HEK293 (cell line): Measurements from ENCODE around the gene IZUMO1R.

Experiments used
- CTCF ChIA-PET: fragments of 350-600 bp; formaldehyde crosslinking; extraction: SDS; loops from one replicate; lab custom pipeline; 2021; ENCODE audit warnings: antibody characterized with exemption; lab: Yijun Ruan, JAX
- POLR2A ChIA-PET: fragments of 300-600 bp; formaldehyde crosslinking; extraction: SDS; loops from one replicate; lab custom pipeline; 2020; ENCODE audit warnings: antibody characterized with exemption, inconsistent platforms; lab: Yijun Ruan, JAX
- H3K27ac ChIP-seq: fragments of 200-500 bp; sonication (Bioruptor generic); 2 replicates; pipeline ENCODE4 v1.5.1; 2014; ENCODE audit warnings: low read depth, low read length, control low read depth, inconsistent platforms; ENCODE audit errors: extremely low read depth
- H3K36me3 ChIP-seq, 2 experiments: fragments of 200-500 bp in 1 of 2; sonication (Bioruptor generic) in 1 of 2; 1 replicate in 1 of 2; 2 replicates in 1 of 2; pipeline ENCODE4 v1.5.1; 2014 to 2017; ENCODE audit warnings: inconsistent platforms in 2 of 2, low read length in 2 of 2; ENCODE audit not compliant: control insufficient read depth in 2 of 2, insufficient read depth in 1 of 2
- H3K4me1 ChIP-seq: fragments of 200-500 bp; sonication (Bioruptor generic); 2 replicates; pipeline ENCODE4 v1.5.1; 2014; ENCODE audit warnings: mild to moderate bottlenecking, low read length, inconsistent platforms; ENCODE audit not compliant: control insufficient read depth, insufficient read depth
- H3K4me3 ChIP-seq: 2 replicates; pipeline ENCODE4 v1.5.1; 2011; ENCODE audit warnings: low read depth, mild to moderate bottlenecking, control low read depth, low read length, moderate library complexity
- H3K9me3 ChIP-seq: fragments of 200-500 bp; sonication (Bioruptor generic); 2 replicates; pipeline ENCODE4 v1.5.1; 2014; ENCODE audit warnings: low read depth, low read length, inconsistent platforms; ENCODE audit not compliant: control insufficient read depth, insufficient read depth
- ATF2 ChIP-seq: fragments of 450-650 bp; formaldehyde crosslinking; IDR thresholded peaks from 2 replicates; pipeline ENCODE4 v1.5.1; 2016; ENCODE audit warnings: missing biosample characterization, missing genetic modification characterization, low read depth
- EGR2 ChIP-seq: fragments of 450-650 bp; formaldehyde crosslinking; IDR thresholded peaks from 2 replicates; pipeline ENCODE4 v1.5.1; 2016; ENCODE audit warnings: low read depth, missing biosample characterization, missing genetic modification characterization
- GLI4 ChIP-seq: fragments of 450-650 bp; formaldehyde crosslinking; IDR thresholded peaks from 2 replicates; pipeline ENCODE4 v1.5.1; 2016; ENCODE audit warnings: missing biosample characterization, missing genetic modification characterization
- GLIS1 ChIP-seq: fragments of 450-650 bp; formaldehyde crosslinking; IDR thresholded peaks from 2 replicates; pipeline ENCODE4 v1.5.1; 2016; ENCODE audit warnings: missing biosample characterization, missing genetic modification characterization
- GLIS2 ChIP-seq: fragments of 450-650 bp; formaldehyde crosslinking; IDR thresholded peaks from 2 replicates; pipeline ENCODE4 v1.5.1; 2016; ENCODE audit warnings: missing biosample characterization, missing genetic modification characterization
- KLF1 ChIP-seq: fragments of 450-650 bp; formaldehyde crosslinking; IDR thresholded peaks from 2 replicates; pipeline ENCODE4 v1.5.1; 2016; ENCODE audit warnings: missing biosample characterization, missing genetic modification characterization
- SP3 ChIP-seq: fragments of 450-650 bp; formaldehyde crosslinking; IDR thresholded peaks from 2 replicates; pipeline ENCODE4 v1.5.1; 2016; ENCODE audit warnings: missing biosample characterization, missing genetic modification characterization
- ZBTB20 ChIP-seq: fragments of 450-650 bp; formaldehyde crosslinking; IDR thresholded peaks from 2 replicates; pipeline ENCODE4 v1.5.1; 2016; ENCODE audit warnings: missing biosample characterization, missing genetic modification characterization
- ZEB2 ChIP-seq: fragments of 450-650 bp; formaldehyde crosslinking; IDR thresholded peaks from 2 replicates; pipeline ENCODE4 v1.5.1; 2016; ENCODE audit warnings: missing biosample characterization, missing genetic modification characterization
- ZFP41 ChIP-seq: fragments of 450-650 bp; formaldehyde crosslinking; IDR thresholded peaks from 2 replicates; pipeline ENCODE4 v1.5.1; 2016; ENCODE audit warnings: missing biosample characterization, missing genetic modification characterization, borderline replicate concordance
- ZNF169 ChIP-seq: fragments of 450-650 bp; formaldehyde crosslinking; IDR thresholded peaks from 2 replicates; pipeline ENCODE4 v1.5.1; 2016; ENCODE audit warnings: missing biosample characterization, missing genetic modification characterization
- ZNF18 ChIP-seq: fragments of 450-650 bp; formaldehyde crosslinking; IDR thresholded peaks from 2 replicates; pipeline ENCODE4 v1.5.1; 2016; ENCODE audit warnings: missing biosample characterization, missing genetic modification characterization
- ZNF223 ChIP-seq: fragments of 450-650 bp; formaldehyde crosslinking; IDR thresholded peaks from 2 replicates; pipeline ENCODE4 v1.5.1; 2016; ENCODE audit warnings: missing biosample characterization, missing genetic modification characterization
- ZNF23 ChIP-seq: fragments of 450-650 bp; formaldehyde crosslinking; IDR thresholded peaks from 2 replicates; pipeline ENCODE4 v1.5.1; 2016; ENCODE audit warnings: missing biosample characterization, missing genetic modification characterization, borderline replicate concordance
- ZNF248 ChIP-seq: fragments of 450-650 bp; formaldehyde crosslinking; IDR thresholded peaks from 2 replicates; pipeline ENCODE4 v1.5.1; 2017; ENCODE audit warnings: missing biosample characterization, missing genetic modification characterization
- ZNF354C ChIP-seq: fragments of 450-650 bp; formaldehyde crosslinking; IDR thresholded peaks from 2 replicates; pipeline ENCODE4 v1.5.1; 2016; ENCODE audit warnings: missing biosample characterization, missing genetic modification characterization, low read depth, borderline replicate concordance
- ZNF416 ChIP-seq: fragments of 450-650 bp; formaldehyde crosslinking; IDR thresholded peaks from 2 replicates; pipeline ENCODE4 v1.5.1; 2016; ENCODE audit warnings: missing biosample characterization, missing genetic modification characterization
- ZNF423 ChIP-seq: fragments of 450-650 bp; formaldehyde crosslinking; IDR thresholded peaks from 2 replicates; pipeline ENCODE4 v1.5.1; 2016; ENCODE audit warnings: missing biosample characterization, missing genetic modification characterization
- ZNF426 ChIP-seq: fragments of 450-650 bp; formaldehyde crosslinking; IDR thresholded peaks from 2 replicates; pipeline ENCODE4 v1.5.1; 2017; ENCODE audit warnings: missing biosample characterization, missing genetic modification characterization, mild to moderate bottlenecking, inconsistent platforms, moderate library complexity
- ZNF449 ChIP-seq: fragments of 450-650 bp; formaldehyde crosslinking; IDR thresholded peaks from 2 replicates; pipeline ENCODE4 v1.5.1; 2017; ENCODE audit warnings: missing biosample characterization, mild to moderate bottlenecking, missing genetic modification characterization, moderate library complexity
- ZNF48 ChIP-seq: fragments of 450-650 bp; formaldehyde crosslinking; IDR thresholded peaks from 2 replicates; pipeline ENCODE4 v1.5.1; 2016; ENCODE audit warnings: missing biosample characterization, missing genetic modification characterization
- ZNF530 ChIP-seq: fragments of 450-650 bp; formaldehyde crosslinking; IDR thresholded peaks from 2 replicates; pipeline ENCODE4 v1.5.1; 2016; ENCODE audit warnings: low read depth, missing biosample characterization, missing genetic modification characterization
- ZNF544 ChIP-seq: fragments of 450-650 bp; formaldehyde crosslinking; IDR thresholded peaks from 2 replicates; pipeline ENCODE4 v1.5.0; 2017; ENCODE audit warnings: missing biosample characterization, missing genetic modification characterization
- ZNF585B ChIP-seq: fragments of 450-650 bp; formaldehyde crosslinking; IDR thresholded peaks from 2 replicates; pipeline ENCODE4 v1.5.1; 2016; ENCODE audit warnings: missing biosample characterization, missing genetic modification characterization
- ZNF623 ChIP-seq: fragments of 450-650 bp; formaldehyde crosslinking; IDR thresholded peaks from 2 replicates; pipeline ENCODE4 v1.5.1; 2016; ENCODE audit warnings: missing biosample characterization, missing genetic modification characterization
- ZNF747 ChIP-seq: fragments of 450-650 bp; formaldehyde crosslinking; IDR thresholded peaks from 2 replicates; pipeline ENCODE4 v1.5.1; 2016; ENCODE audit warnings: missing biosample characterization, missing genetic modification characterization
- ZNF777 ChIP-seq: fragments of 450-650 bp; formaldehyde crosslinking; IDR thresholded peaks from 2 replicates; pipeline ENCODE4 v1.5.1; 2017; ENCODE audit warnings: missing biosample characterization, missing genetic modification characterization, borderline replicate concordance
- ZNF791 ChIP-seq: fragments of 450-650 bp; formaldehyde crosslinking; IDR thresholded peaks from 2 replicates; pipeline ENCODE4 v1.5.1; 2016; ENCODE audit warnings: missing biosample characterization, missing genetic modification characterization
- ZSCAN16 ChIP-seq: fragments of 450-650 bp; formaldehyde crosslinking; IDR thresholded peaks from 2 replicates; pipeline ENCODE4 v1.5.1; 2016; ENCODE audit warnings: missing biosample characterization, missing genetic modification characterization
- TF ChIP-seq, protein P1 (sequence below): fragments of 450-650 bp; formaldehyde crosslinking; IDR thresholded peaks from 2 replicates; pipeline ENCODE4 v1.5.1; 2017; ENCODE audit warnings: missing biosample characterization, missing genetic modification characterization
- TF ChIP-seq, protein P2 (sequence below): fragments of 450-650 bp; formaldehyde crosslinking; IDR thresholded peaks from 2 replicates; pipeline ENCODE4 v1.5.1; 2016; ENCODE audit warnings: missing biosample characterization, missing genetic modification characterization

Gene IZUMO1R

GRCh38 chr11:94297985-94298576, 6.3 kb upstream of the IZUMO1R start (continued):
- no peak for TF ChIP-seq ZNF585B (tag by site-specific recombination)

DNA sequence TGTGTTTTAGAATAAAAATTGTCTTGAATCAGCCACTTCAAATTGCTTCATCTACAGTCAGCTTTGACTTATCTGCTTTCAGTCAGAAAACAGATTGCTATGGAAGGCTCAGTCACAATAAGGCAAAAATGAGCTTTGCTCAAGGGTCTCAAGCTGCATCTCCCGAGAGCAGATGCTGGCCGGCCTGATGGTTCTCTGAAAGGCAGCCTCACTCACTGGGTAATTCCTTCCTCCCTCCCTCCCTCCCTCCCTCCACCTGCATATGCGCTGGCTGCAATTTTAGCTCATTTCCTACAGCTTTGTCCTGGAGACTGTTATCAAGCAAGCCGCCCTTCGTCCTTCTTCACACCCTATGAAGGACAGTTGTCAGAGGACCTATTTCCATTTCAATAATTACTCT, 1.6 kb upstream of the IZUMO1R start:
- Histone ChIP-seq H3K27ac (no peak overlapping the region), H3K4me1 (no peaks in the 10 kb centered on the region; the same call in 1 of the 2 replicates), H3K36me3 (no peaks in the 10 kb centered on the region), H3K4me3 (no peak overlapping the region), H3K9me3 (no peaks in the 10 kb centered on the region)
- POLR2A ChIA-PET = no interaction called here
- TF ChIP-seq ZNF416 (tag by site-specific recombination) (no peak), ZNF791 (tag by site-specific recombination) (no peak), SP3 (no peak), ZNF48 (tag by site-specific recombination) (no peak), ZSCAN16 (no peak), ZNF223 (no peak), ZNF623 (tag by site-specific recombination) (no peak), ZNF747 (tag by site-specific recombination) (no peak), ZNF426 (tag by site-specific recombination) (no peak), ZNF248 (no peak), ZNF423 (tag by site-specific recombination) (no peak), KLF1 (no peak), ZBTB20 (tag by site-specific recombination) (no peak), ZNF354C (tag by site-specific recombination) (no peak), ZNF530 (tag by site-specific recombination) (no peak), ZNF18 (tag by site-specific recombination) (no peak), ZNF544 (tag by site-specific recombination) (no peak)
- TF ChIP-seq, protein P1, sequence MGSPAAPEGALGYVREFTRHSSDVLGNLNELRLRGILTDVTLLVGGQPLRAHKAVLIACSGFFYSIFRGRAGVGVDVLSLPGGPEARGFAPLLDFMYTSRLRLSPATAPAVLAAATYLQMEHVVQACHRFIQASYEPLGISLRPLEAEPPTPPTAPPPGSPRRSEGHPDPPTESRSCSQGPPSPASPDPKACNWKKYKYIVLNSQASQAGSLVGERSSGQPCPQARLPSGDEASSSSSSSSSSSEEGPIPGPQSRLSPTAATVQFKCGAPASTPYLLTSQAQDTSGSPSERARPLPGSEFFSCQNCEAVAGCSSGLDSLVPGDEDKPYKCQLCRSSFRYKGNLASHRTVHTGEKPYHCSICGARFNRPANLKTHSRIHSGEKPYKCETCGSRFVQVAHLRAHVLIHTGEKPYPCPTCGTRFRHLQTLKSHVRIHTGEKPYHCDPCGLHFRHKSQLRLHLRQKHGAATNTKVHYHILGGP (tag by site-specific recombination) = no peak
- TF ChIP-seq, protein P2, sequence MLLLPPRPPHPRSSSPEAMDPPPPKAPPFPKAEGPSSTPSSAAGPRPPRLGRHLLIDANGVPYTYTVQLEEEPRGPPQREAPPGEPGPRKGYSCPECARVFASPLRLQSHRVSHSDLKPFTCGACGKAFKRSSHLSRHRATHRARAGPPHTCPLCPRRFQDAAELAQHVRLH (tag by site-specific recombination) = no peak
- TF ChIP-seq, all 188 proteins: peak for 0
- CTCF ChIA-PET = no interaction called here

DNA sequence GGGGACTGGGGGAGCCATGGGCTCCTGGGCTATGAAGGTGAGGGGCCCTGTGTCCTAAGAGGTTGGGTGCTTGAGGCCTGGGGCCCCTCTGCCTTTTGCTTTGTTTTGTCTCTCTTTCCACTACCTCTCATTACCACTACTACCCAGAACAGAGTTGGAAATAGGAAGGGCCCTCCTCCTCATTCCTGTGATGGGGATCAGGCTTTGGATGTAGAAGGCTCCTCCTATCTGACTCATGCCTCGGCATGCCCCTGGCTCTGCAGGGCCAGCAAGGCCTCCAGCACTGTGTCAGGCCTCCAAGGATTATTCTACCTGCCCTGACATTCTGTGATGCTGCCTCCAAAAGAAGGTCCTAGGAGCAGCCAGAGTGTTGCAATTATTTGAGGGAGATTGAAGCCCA, 766 bp downstream of the IZUMO1R start:
- Histone ChIP-seq H3K4me1 (no peaks in the 10 kb centered on the region; the same call in 1 of the 2 replicates), H3K9me3 (no peaks in the 10 kb centered on the region), H3K4me3 (no peak overlapping the region), H3K27ac (no peak overlapping the region), H3K36me3 (no peaks in the 10 kb centered on the region)
- ChIA-PET CTCF (no interaction called here), POLR2A (no interaction called here)
- TF ChIP-seq ZNF777 (tag by site-specific recombination) (no peak), GLIS2 (tag by site-specific recombination) (no peak), ZNF169 (tag by site-specific recombination) (no peak), GLIS1 (tag by site-specific recombination) (no peak), ZNF23 (tag by site-specific recombination) (no peak), ATF2 (tag by site-specific recombination) (no peak), ZFP41 (tag by site-specific recombination) (no peak), ZEB2 (tag by site-specific recombination) (no peak), GLI4 (tag by site-specific recombination) (no peak), EGR2 (tag by site-specific recombination) (no peak), ZNF449 (tag by site-specific recombination) (no peak)
